ENCODE results near the gene WNK4. TPM values are rescaled to one million over a fixed set of nuclear protein-coding genes. Genes with fewer than 3 reads are reported as not detected.
"Not testable (repeated sequence)": the region's sequence is repeated elsewhere in the genome, so short reads cannot be mapped to it uniquely, and the experiment has no call there.

Gene WNK4
- polyA plus RNA-seq, 2 donors: 6.7 to 12.8 TPM

DNA sequence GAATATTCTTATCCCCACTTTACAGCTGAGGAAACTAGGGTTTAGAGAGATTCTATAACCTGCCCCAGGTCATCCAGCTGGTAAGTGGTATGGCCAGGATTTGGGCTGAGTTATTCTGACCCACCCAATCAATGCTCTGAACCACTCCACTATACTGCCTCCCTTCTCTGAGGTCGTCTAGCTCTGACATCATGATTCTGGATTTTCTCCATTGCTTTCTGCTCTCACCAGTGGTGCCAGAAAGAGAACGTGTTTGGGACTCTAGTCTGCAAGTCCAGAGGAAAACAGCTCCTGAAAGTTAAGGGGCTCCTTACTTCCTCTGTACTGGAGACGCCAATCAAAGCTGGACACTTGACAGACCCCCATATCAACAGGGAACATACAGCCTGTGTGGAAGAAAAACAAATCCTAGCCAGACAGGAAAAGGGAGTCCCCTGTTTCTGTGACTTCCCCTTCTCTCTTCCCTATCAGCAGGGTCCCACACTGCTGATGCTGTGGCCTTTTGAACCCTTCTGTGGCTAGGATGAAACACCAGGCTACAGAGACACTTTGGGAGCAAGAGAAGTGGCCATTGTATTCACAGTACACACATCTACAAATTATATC, 29.6 kb upstream of the WNK4 start:
- 35 to 36% methylated on average over 3 of the region's 3 CpGs for WGBS, 2 donors
- Histone ChIP-seq H3K9me3 (ENCODE audit: control insufficient read depth in 2 of 2, insufficient read depth in 1 of 2, low read depth in 1 of 2, low read length in 1 of 2) (no peaks in the 10 kb centered on the region), H3K4me3 (ENCODE audit: low read depth in 1 of 2, low read length in 2 of 2) (no peak overlapping the region), H3K27ac (ENCODE audit: low read depth in 2 of 2, low read length in 1 of 2) (no peak overlapping the region), H3K4me1 (ENCODE audit: control insufficient read depth in 2 of 2, insufficient read depth in 2 of 2, low read length in 1 of 2) (no peaks in the 10 kb centered on the region), H3K27me3 (ENCODE audit: control insufficient read depth in 1 of 2, insufficient read depth in 2 of 2, low read length in 2 of 2) (no peaks in the 10 kb centered on the region), H3K36me3 (ENCODE audit: control insufficient read depth in 2 of 2, insufficient read depth in 2 of 2, low read length in 1 of 2) (no peaks in the 10 kb centered on the region)

DNA sequence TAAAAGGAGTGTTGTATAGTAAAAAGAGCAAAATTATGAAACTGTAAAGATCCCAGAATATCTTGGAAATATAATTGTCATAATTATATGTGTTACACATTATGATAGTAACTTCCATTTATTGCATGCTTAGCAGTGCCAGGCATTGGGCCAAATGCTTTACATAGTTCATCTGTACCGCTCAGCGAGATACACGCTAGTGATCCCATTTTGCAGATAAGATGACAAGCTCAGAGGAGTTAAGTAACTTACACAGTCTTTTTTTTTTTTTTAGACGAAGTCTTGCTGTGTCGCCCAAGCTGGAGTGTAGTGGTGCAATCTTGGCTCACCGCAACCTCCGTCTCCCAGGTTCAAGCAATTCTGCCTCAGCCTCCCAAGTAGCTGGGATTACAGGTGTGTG, 28.8 kb upstream of the WNK4 start:
- Histone ChIP-seq H3K36me3 (ENCODE audit: control insufficient read depth in 2 of 2, insufficient read depth in 2 of 2, low read length in 1 of 2) (no peaks in the 10 kb centered on the region), H3K4me1 (ENCODE audit: control insufficient read depth in 2 of 2, insufficient read depth in 2 of 2, low read length in 1 of 2) (no peaks in the 10 kb centered on the region), H3K4me3 (ENCODE audit: low read depth in 1 of 2, low read length in 2 of 2) (no peak overlapping the region), H3K27me3 (ENCODE audit: control insufficient read depth in 1 of 2, insufficient read depth in 2 of 2, low read length in 2 of 2) (no peaks in the 10 kb centered on the region), H3K27ac (ENCODE audit: low read depth in 2 of 2, low read length in 1 of 2) (no peak overlapping the region), H3K9me3 (ENCODE audit: control insufficient read depth in 2 of 2, insufficient read depth in 1 of 2, low read depth in 1 of 2, low read length in 1 of 2) (no peaks in the 10 kb centered on the region)
- WGBS, 2 donors: 68 to 83% methylated on average over 7 of the region's 7 CpGs

GRCh38 chr17:42754782-42755181, 25.6 kb upstream of the WNK4 start:
- Histone ChIP-seq H3K9me3 (ENCODE audit: control insufficient read depth in 2 of 2, insufficient read depth in 1 of 2, low read depth in 1 of 2, low read length in 1 of 2) (no peaks in the 10 kb centered on the region), H3K27ac (ENCODE audit: low read depth in 2 of 2, low read length in 1 of 2) (no peak overlapping the region), H3K4me3 (ENCODE audit: low read depth in 1 of 2, low read length in 2 of 2) (no peak overlapping the region), H3K27me3 (ENCODE audit: control insufficient read depth in 1 of 2, insufficient read depth in 2 of 2, low read length in 2 of 2) (no peaks in the 10 kb centered on the region), H3K4me1 (ENCODE audit: control insufficient read depth in 2 of 2, insufficient read depth in 2 of 2, low read length in 1 of 2) (no peaks in the 10 kb centered on the region), H3K36me3 (ENCODE audit: control insufficient read depth in 2 of 2, insufficient read depth in 2 of 2, low read length in 1 of 2) (no peaks in the 10 kb centered on the region)
- 60 to 69% methylated on average over 3 of the region's 3 CpGs for WGBS, 2 donors

- H3K36me3 ChIP-seq (ENCODE audit: control insufficient read depth in 2 of 2, insufficient read depth in 2 of 2, low read length in 1 of 2): no peaks in the 10 kb centered on the region
- H3K9me3 ChIP-seq (ENCODE audit: control insufficient read depth in 2 of 2, insufficient read depth in 1 of 2, low read depth in 1 of 2, low read length in 1 of 2): no peaks in the 10 kb centered on the region
- H3K27ac ChIP-seq (ENCODE audit: low read depth in 2 of 2, low read length in 1 of 2): no peak overlapping the region
- H3K4me1 ChIP-seq (ENCODE audit: control insufficient read depth in 2 of 2, insufficient read depth in 2 of 2, low read length in 1 of 2): no peaks in the 10 kb centered on the region
- peak overlapping the region in 1 of 2 donors; percentile 43 for H3K4me3 ChIP-seq (ENCODE audit: low read depth in 1 of 2, low read length in 2 of 2)
- peaks cover 0 to 3% of the 10 kb centered on the region in 2 donors for H3K27me3 ChIP-seq (ENCODE audit: control insufficient read depth in 1 of 2, insufficient read depth in 2 of 2, low read length in 2 of 2)
- WGBS, 2 donors: 51 to 54% methylated on average over 11 of the region's 11 CpGs
These were observed 20.3 kb upstream of the WNK4 start for GRCh38 chr17:42759982-42760651.

DNA sequence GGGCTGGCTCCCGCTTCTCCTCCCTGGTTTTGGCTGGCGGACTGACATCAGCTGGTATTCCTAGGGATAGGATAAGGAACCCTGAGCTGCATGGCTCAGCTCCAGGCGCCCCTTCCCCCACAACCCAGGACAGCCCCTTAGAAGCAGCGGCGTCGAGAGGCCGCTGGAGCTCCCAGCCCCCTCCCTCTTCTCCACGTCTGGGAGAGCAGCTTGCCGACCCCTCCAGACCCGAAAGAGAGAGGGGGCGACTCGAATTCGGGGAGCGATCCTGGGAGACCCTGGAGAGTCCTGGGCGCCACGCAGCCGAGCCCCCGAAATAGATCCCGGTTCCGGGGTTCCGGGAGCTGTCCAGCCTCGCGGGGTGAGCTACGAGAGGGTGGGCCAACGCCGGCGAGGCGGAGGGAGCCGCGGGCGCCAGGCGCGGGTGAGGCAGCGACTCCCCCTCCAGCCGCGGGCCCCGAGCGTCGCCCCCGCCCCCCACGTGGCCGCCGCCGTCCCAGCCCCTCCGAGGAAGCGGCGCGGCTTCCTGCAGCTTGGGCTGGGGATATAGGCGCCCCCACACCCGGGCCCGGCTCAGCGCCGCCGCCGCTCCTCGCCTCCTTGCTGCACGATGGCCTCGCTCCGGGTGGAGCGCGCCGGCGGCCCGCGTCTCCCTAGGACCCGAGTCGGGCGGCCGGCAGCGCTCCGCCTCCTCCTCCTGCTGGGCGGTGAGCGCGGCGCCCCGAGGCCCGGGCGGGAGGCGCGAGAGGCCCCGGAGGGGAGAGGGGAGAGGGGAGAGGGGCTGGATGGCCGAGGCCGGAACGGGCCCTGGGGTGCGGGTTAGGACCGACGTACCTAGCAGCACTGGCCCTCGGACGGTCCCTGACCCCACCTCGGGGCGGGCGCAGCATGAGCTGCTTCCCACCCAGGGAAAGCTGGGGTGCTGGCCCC, 19.5 kb upstream of the WNK4 start, which contains the start of gene RAMP2:
Gene RAMP2 (plus strand): TSS at position 576 of the 930 bp plus-strand sequence. CDS start 35 bp downstream, at position 611.
- H3K36me3 ChIP-seq (ENCODE audit: control insufficient read depth in 2 of 2, insufficient read depth in 2 of 2, low read length in 1 of 2): no peaks in the 10 kb centered on the region
- peak within 1 kb of the TSS; percentile 41 to 43 for H3K4me3 ChIP-seq (ENCODE audit: low read depth in 1 of 2, low read length in 2 of 2)
- peak within 1 kb of the TSS; percentile 24 to 31 for H3K27ac ChIP-seq (ENCODE audit: low read depth in 2 of 2, low read length in 1 of 2)
- WGBS, 2 donors: 3 to 4% methylated on average over 53 to 92 of the region's 92 CpGs
- peaks cover 0 to 3% of the 10 kb centered on the region in 2 donors for H3K27me3 ChIP-seq (ENCODE audit: control insufficient read depth in 1 of 2, insufficient read depth in 2 of 2, low read length in 2 of 2)
- H3K4me1 ChIP-seq (ENCODE audit: control insufficient read depth in 2 of 2, insufficient read depth in 2 of 2, low read length in 1 of 2): no peaks in the 10 kb centered on the region
- H3K9me3 ChIP-seq (ENCODE audit: control insufficient read depth in 2 of 2, insufficient read depth in 1 of 2, low read depth in 1 of 2, low read length in 1 of 2): no peaks in the 10 kb centered on the region

DNA sequence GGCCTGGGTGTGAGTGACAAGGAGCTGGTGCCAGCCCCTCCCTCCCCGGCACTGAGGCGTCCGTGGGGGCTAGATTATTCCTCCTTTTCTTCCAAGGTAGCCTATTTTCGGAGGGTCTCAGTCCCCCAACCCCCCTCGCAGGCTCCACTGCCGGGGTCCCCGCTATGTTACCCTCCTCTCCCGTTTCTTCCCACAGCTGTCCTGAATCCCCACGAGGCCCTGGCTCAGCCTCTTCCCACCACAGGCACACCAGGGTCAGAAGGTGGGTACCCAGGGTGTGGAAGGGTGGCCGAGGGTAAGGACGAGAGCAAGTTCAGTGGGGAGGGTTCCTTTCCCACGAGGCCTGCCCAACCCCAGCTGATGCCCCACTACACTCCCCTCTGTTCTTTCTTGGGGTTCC, 18.8 kb upstream of the WNK4 start:
- 45 to 48% methylated on average over 11 to 12 of the region's 12 CpGs for WGBS, 2 donors
- Histone ChIP-seq H3K4me1 (ENCODE audit: control insufficient read depth in 2 of 2, insufficient read depth in 2 of 2, low read length in 1 of 2) (no peaks in the 10 kb centered on the region), H3K36me3 (ENCODE audit: control insufficient read depth in 2 of 2, insufficient read depth in 2 of 2, low read length in 1 of 2) (no peaks in the 10 kb centered on the region), H3K27ac (ENCODE audit: low read depth in 2 of 2, low read length in 1 of 2) (peak overlapping the region; percentile 24 to 31), H3K27me3 (ENCODE audit: control insufficient read depth in 1 of 2, insufficient read depth in 2 of 2, low read length in 2 of 2) (peaks cover 0 to 3% of the 10 kb centered on the region in 2 donors), H3K4me3 (ENCODE audit: low read depth in 1 of 2, low read length in 2 of 2) (peak overlapping the region; percentile 41 to 43), H3K9me3 (ENCODE audit: control insufficient read depth in 2 of 2, insufficient read depth in 1 of 2, low read depth in 1 of 2, low read length in 1 of 2) (no peaks in the 10 kb centered on the region)

DNA sequence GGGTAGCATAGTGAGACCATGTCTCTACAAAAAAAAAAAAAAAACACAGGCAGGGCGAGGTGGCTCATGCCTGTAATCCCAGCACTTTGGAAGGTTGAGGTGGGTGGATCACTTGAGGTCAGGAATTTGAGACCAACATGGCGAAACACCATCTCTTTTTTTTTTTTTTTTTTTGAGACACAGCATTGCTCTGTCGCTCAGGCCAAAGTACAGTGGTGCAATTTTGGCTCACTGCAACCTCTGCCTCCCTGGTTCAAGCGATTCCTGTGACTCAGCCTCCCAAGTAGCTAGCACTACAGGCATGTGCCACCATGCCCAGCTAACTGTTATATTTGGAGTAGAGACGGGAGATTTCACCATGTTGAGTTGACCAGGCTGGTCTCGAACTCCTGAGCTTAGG, 14.3 kb upstream of the WNK4 start:
- Histone ChIP-seq H3K27me3 (ENCODE audit: control insufficient read depth in 1 of 2, insufficient read depth in 2 of 2, low read length in 2 of 2) (peaks cover 0 to 3% of the 10 kb centered on the region in 2 donors), H3K36me3 (ENCODE audit: control insufficient read depth in 2 of 2, insufficient read depth in 2 of 2, low read length in 1 of 2) (no peaks in the 10 kb centered on the region), H3K9me3 (ENCODE audit: control insufficient read depth in 2 of 2, insufficient read depth in 1 of 2, low read depth in 1 of 2, low read length in 1 of 2) (no peaks in the 10 kb centered on the region), H3K4me3 (ENCODE audit: low read depth in 1 of 2, low read length in 2 of 2) (no peak overlapping the region), H3K4me1 (ENCODE audit: control insufficient read depth in 2 of 2, insufficient read depth in 2 of 2, low read length in 1 of 2) (no peaks in the 10 kb centered on the region), H3K27ac (ENCODE audit: low read depth in 2 of 2, low read length in 1 of 2) (no peak overlapping the region)
- WGBS, 2 donors: 79 to 84% methylated on average over 6 of the region's 6 CpGs

DNA sequence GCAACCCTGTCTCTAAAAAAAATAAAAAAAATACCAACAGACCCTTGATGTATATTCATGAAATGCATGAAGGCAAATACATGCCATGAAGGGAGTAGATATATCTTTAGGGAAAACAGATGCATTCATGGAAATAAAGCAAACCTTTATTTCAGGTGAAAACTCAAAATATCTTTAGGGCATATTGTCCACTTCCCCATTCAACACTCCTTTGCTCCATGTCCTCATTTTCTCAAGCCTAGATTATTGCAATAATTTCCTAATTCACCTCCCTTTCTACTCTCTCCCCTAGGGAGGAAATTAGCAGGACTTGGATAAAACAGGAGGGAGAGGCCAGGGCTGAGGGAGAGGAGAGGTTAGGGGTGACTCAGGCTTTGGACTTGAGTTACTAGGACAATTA, 12.9 kb upstream of the WNK4 start:
- no peaks in the 10 kb centered on the region for H3K27me3 ChIP-seq (ENCODE audit: control insufficient read depth in 1 of 2, insufficient read depth in 2 of 2, low read length in 2 of 2)
- no peak overlapping the region for H3K27ac ChIP-seq (ENCODE audit: low read depth in 2 of 2, low read length in 1 of 2)
- H3K4me1 ChIP-seq (ENCODE audit: control insufficient read depth in 2 of 2, insufficient read depth in 2 of 2, low read length in 1 of 2): no peaks in the 10 kb centered on the region
- H3K9me3 ChIP-seq (ENCODE audit: control insufficient read depth in 2 of 2, insufficient read depth in 1 of 2, low read depth in 1 of 2, low read length in 1 of 2): no peaks in the 10 kb centered on the region
- no peaks in the 10 kb centered on the region for H3K36me3 ChIP-seq (ENCODE audit: control insufficient read depth in 2 of 2, insufficient read depth in 2 of 2, low read length in 1 of 2)
- H3K4me3 ChIP-seq (ENCODE audit: low read depth in 1 of 2, low read length in 2 of 2): no peak overlapping the region

- not testable (repeated sequence) for H3K36me3 ChIP-seq (ENCODE audit: control insufficient read depth in 2 of 2, insufficient read depth in 2 of 2, low read length in 1 of 2); H3K4me1 ChIP-seq (ENCODE audit: control insufficient read depth in 2 of 2, insufficient read depth in 2 of 2, low read length in 1 of 2); H3K27ac ChIP-seq (ENCODE audit: low read depth in 2 of 2, low read length in 1 of 2); H3K9me3 ChIP-seq (ENCODE audit: control insufficient read depth in 2 of 2, insufficient read depth in 1 of 2, low read depth in 1 of 2, low read length in 1 of 2); H3K4me3 ChIP-seq (ENCODE audit: low read depth in 1 of 2, low read length in 2 of 2); H3K27me3 ChIP-seq (ENCODE audit: control insufficient read depth in 1 of 2, insufficient read depth in 2 of 2, low read length in 2 of 2)
- WGBS, 2 donors: 68 to 75% methylated on average over 9 of the region's 9 CpGs
These were observed 12.4 kb upstream of the WNK4 start for GRCh38 chr17:42768006-42768405.

All from esophagus (tissue), 2 donors.